Endothelial cell of umbilical vein (primary cell): ENCODE data around the gene PPFIA3. TPM values are rescaled to one million over a fixed set of nuclear protein-coding genes. Genes with fewer than 3 reads are reported as not detected.

Experiments used
- BruUV-seq: library from RNA; stranded (reverse); fragments of 400-500 nt; replicated peaks from 2 replicates; lab custom pipeline; 2021; lab: Mats Ljungman, UMichigan
- CTCF ChIA-PET: fragments of 300-600, 350-600 bp; sonication (Branson Sonifier 250); formaldehyde crosslinking; loops from one replicate; lab custom pipeline; 2021; ENCODE audit warnings: antibody characterized with exemption, inconsistent platforms; lab: Charles Lee
- POLR2A ChIA-PET: fragments of 300-600, 350-600 bp; sonication (Branson Sonifier 250); formaldehyde crosslinking; loops from one replicate; lab custom pipeline; 2021; ENCODE audit warnings: antibody characterized with exemption, inconsistent platforms; lab: Charles Lee
- DNase-seq: peaks from one replicate; pipeline ENCODE4 v3.0.0-alpha.2; 2011; ENCODE audit warnings: low read depth, low spot score
- FAIRE-seq: peaks from 2 replicates; lab custom pipeline; 2011; peaks lifted over from hg19 to GRCh38; lab: Jason Lieb, UNC
- H2AFZ ChIP-seq: 2 replicates; pipeline ENCODE4 v1.6.0; 2012; ENCODE audit warnings: low read depth, low read length, control low read depth, inconsistent platforms
- H3K27ac ChIP-seq: 2 replicates; pipeline ENCODE4 v1.5.1; 2011; ENCODE audit warnings: low read depth, mild to moderate bottlenecking, control low read depth, low read length, moderate library complexity; ENCODE audit not compliant: insufficient read depth
- H3K27me3 ChIP-seq, 2 experiments: 2 replicates each; pipeline versions ENCODE4 v1.6.0 to v1.6.1; 2011; ENCODE audit warnings: low read length in 2 of 2, mixed read lengths in 1 of 2; ENCODE audit not compliant: control insufficient read depth in 2 of 2, insufficient read depth in 2 of 2
- H3K36me3 ChIP-seq, 2 experiments: 2 replicates in 1 of 2; 3 replicates in 1 of 2; pipeline ENCODE4 v1.5.1; 2011; ENCODE audit warnings: low read length in 2 of 2, mild to moderate bottlenecking in 1 of 2, moderate library complexity in 1 of 2; ENCODE audit not compliant: control insufficient read depth in 2 of 2, insufficient read depth in 2 of 2; ENCODE audit errors: extremely low read depth in 1 of 2
- H3K4me1 ChIP-seq: 3 replicates; pipeline ENCODE4 v1.5.1; 2011; ENCODE audit warnings: mild to moderate bottlenecking, low read length; ENCODE audit not compliant: control insufficient read depth, insufficient read depth; ENCODE audit errors: extremely low read depth
- H3K4me2 ChIP-seq: 2 replicates; pipeline ENCODE4 v1.6.1; 2011; ENCODE audit warnings: low read length, control low read depth, mixed read lengths; ENCODE audit not compliant: insufficient read depth
- H3K4me3 ChIP-seq, 3 experiments: fragments of 200-600 bp in 1 of 3; sonication (generic), shearing (Covaris generic) in 1 of 3; replicated peaks in 1 of 3; 2 replicates each; pipeline ENCODE4 v1.5.1; 2011 to 2016; ENCODE audit warnings: control low read depth in 3 of 3, low read length in 3 of 3, mild to moderate bottlenecking in 2 of 3, inconsistent platforms in 1 of 3, low read depth in 1 of 3, moderate library complexity in 1 of 3; ENCODE audit not compliant: insufficient read depth in 1 of 3
- H3K79me2 ChIP-seq: 2 replicates; pipeline ENCODE4 v1.6.0; 2012; ENCODE audit warnings: low read length, inconsistent platforms; ENCODE audit not compliant: control insufficient read depth, insufficient read depth
- H3K9ac ChIP-seq: replicated peaks from 2 replicates; pipeline ENCODE3; 2011; ENCODE audit warnings: low read length, control low read depth; ENCODE audit not compliant: insufficient read depth; ENCODE audit errors: extremely low read depth
- H3K9me1 ChIP-seq: replicated peaks from 3 replicates; pipeline ENCODE4 v1.6.0; 2011; ENCODE audit warnings: mild to moderate bottlenecking, low read length; ENCODE audit not compliant: control insufficient read depth, insufficient read depth; ENCODE audit errors: extremely low read depth
- H3K9me3 ChIP-seq: replicated peaks from 2 replicates; pipeline ENCODE4 v1.5.1; 2012; ENCODE audit warnings: low read length, inconsistent platforms; ENCODE audit not compliant: control insufficient read depth, insufficient read depth
- H4K20me1 ChIP-seq: replicated peaks from 2 replicates; pipeline ENCODE3; 2011; ENCODE audit warnings: mild to moderate bottlenecking, low read length; ENCODE audit not compliant: control insufficient read depth, insufficient read depth; ENCODE audit errors: extremely low read depth
- EZH2 ChIP-seq: IDR thresholded peaks from 2 replicates; pipeline ENCODE4 v1.6.1; 2012; ENCODE audit warnings: borderline replicate concordance, low read depth, mild to moderate bottlenecking, moderate library complexity, low read length, inconsistent platforms; ENCODE audit not compliant: severe bottlenecking
- FOS ChIP-seq: IDR thresholded peaks from 2 replicates; pipeline ENCODE4 v1.6.1; 2011; ENCODE audit warnings: mild to moderate bottlenecking, low read length, moderate library complexity, borderline replicate concordance; ENCODE audit not compliant: insufficient read depth
- GATA2 ChIP-seq: IDR thresholded peaks from 2 replicates; pipeline ENCODE4 v1.7.0; 2011; ENCODE audit warnings: low read depth, mild to moderate bottlenecking, moderate library complexity, mixed read lengths, low read length; ENCODE audit not compliant: insufficient read length, insufficient read depth
- JUN ChIP-seq: IDR thresholded peaks from 2 replicates; pipeline ENCODE4 v1.6.1; 2011; ENCODE audit warnings: borderline replicate concordance, low read depth; ENCODE audit not compliant: insufficient read length, insufficient read depth
- MYC ChIP-seq: IDR thresholded peaks from one replicate; pipeline ENCODE4 v1.6.1; 2011; ENCODE audit warnings: mild to moderate bottlenecking, low read depth, low read length
- POLR2A ChIP-seq: IDR thresholded peaks from 2 replicates; pipeline ENCODE4 v1.6.1; 2012; ENCODE audit warnings: low read depth, mild to moderate bottlenecking, control low read depth, low read length
- POLR2AphosphoS5 ChIP-seq: IDR thresholded peaks from 2 replicates; pipeline ENCODE4 v1.6.1; 2012; ENCODE audit warnings: low read depth, mild to moderate bottlenecking, control low read depth, low read length, moderate library complexity; ENCODE audit not compliant: insufficient read depth
- dilution Hi-C: fragments of 300-500 bp; cut with MboI; formaldehyde crosslinking; loops from one replicate; pipeline ENCODE4 v1.15.0; 2019; ENCODE audit warnings: low sequenced_read_pairs; ENCODE audit not compliant: extremely low pct_ligation_motif_present
- intact Hi-C: fragments of 100-400 bp; cut with micrococcal nuclease; formaldehyde crosslinking; loops from one replicate; pipeline ENCODE4 v1.10.0; 2022
- polyA plus RNA-seq, 4 experiments: library from polyadenylated mRNA; depleted of rRNA in 3 of 4; stranded (reverse) in 3 of 4; unstranded in 1 of 4; fragments of >200 nt; gene quantifications; 2 replicates each; pipeline versions ENCODE4 v1.2.1 to v1.2.3, GENCODE V29; 2011 to 2012; ENCODE audit warnings: missing spikeins in 1 of 4
- total RNA-seq: library from RNA; stranded (reverse); gene quantifications from 2 replicates; pipeline ENCODE4 v1.2.3, GENCODE V29; 2021
- TF ChIP-seq, protein P1 (sequence below): IDR thresholded peaks from 2 replicates; pipeline ENCODE4 v1.6.1; 2011; ENCODE audit not compliant: insufficient read depth, insufficient read length
- TF ChIP-seq, protein P2 (sequence below), 2 donors: IDR thresholded peaks; 1 replicate in 1 of 2; 2 replicates in 1 of 2; pipeline ENCODE4 v1.5.1; 2011; ENCODE audit warnings: low read length in 2 of 2, mild to moderate bottlenecking in 2 of 2, moderate library complexity in 2 of 2, control low read depth in 1 of 2, inconsistent platforms in 1 of 2, low read depth in 1 of 2; ENCODE audit not compliant: insufficient read depth in 1 of 2; ENCODE audit errors: extremely low read depth in 1 of 2

Gene PPFIA3
- total and polyA plus RNA-seq, 2 donors (not counting 3 experiments of a cell fraction or from before 2014, with no cell fraction given): 1.3 to 2.0 TPM

DNA sequence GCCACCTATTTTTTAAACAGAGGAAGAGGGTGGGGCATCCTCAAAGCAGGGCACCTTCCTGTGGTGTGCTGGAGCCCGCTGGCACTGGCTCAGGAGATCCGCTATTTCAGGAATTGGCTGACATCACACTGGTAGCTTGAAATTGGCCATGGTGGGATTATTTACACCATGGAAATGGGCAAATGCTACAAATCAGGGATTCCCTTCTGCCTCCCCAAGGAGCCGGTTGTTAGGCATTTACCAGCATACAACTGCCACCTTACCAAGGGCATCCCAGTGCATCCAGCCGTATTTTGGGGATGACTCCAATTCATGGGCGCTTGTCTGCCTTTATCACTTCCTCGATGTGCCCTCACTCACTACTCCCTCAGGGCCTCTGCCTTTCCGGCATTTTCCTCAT lies 21.6 kb downstream of the PPFIA3 start:
- intact Hi-C loops: no loop called here
- H3K9ac ChIP-seq: no peak overlapping the region
- no peaks in the 10 kb centered on the region for H3K27me3 ChIP-seq
- dilution Hi-C loops: no loop called here
- H3K79me2 ChIP-seq: no peaks in the 10 kb centered on the region
- no peak overlapping the region for H3K27ac ChIP-seq
- no peak overlapping the region for H3K4me3 ChIP-seq
- H3K36me3 ChIP-seq: no peaks in the 10 kb centered on the region
- H3K4me1 ChIP-seq: peaks cover 4% of the 10 kb centered on the region
- ChIA-PET CTCF (interaction anchor here (1.0 to 1.3 kb wide), 3 partner anchors 8 to 58 kb away, joined by 3 to 4 read pairs (median 4); no protein-coding TSS in a partner anchor), POLR2A (no interaction called here)
- H3K9me3 ChIP-seq: no peaks in the 10 kb centered on the region
- no peaks in the 10 kb centered on the region for H4K20me1 ChIP-seq
- no peak for DNase-seq
- H2AFZ ChIP-seq: no peak overlapping the region
- no peak for FAIRE-seq
- no TSS peak for BruUV-seq
- TF ChIP-seq JUN (no peak), EZH2 (no peak), FOS (no peak), MYC (no peak), POLR2AphosphoS5 (no peak), GATA2 (no peak), POLR2A (no peak)
- TF ChIP-seq, protein P1, sequence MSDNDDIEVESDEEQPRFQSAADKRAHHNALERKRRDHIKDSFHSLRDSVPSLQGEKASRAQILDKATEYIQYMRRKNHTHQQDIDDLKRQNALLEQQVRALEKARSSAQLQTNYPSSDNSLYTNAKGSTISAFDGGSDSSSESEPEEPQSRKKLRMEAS: no peak
- TF ChIP-seq, protein P2, sequence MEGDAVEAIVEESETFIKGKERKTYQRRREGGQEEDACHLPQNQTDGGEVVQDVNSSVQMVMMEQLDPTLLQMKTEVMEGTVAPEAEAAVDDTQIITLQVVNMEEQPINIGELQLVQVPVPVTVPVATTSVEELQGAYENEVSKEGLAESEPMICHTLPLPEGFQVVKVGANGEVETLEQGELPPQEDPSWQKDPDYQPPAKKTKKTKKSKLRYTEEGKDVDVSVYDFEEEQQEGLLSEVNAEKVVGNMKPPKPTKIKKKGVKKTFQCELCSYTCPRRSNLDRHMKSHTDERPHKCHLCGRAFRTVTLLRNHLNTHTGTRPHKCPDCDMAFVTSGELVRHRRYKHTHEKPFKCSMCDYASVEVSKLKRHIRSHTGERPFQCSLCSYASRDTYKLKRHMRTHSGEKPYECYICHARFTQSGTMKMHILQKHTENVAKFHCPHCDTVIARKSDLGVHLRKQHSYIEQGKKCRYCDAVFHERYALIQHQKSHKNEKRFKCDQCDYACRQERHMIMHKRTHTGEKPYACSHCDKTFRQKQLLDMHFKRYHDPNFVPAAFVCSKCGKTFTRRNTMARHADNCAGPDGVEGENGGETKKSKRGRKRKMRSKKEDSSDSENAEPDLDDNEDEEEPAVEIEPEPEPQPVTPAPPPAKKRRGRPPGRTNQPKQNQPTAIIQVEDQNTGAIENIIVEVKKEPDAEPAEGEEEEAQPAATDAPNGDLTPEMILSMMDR (IDR thresholded peaks at IDR 0.05; ENCODE audit: extremely low read depth in 1 of 2, insufficient read depth in 1 of 2, low read depth in 1 of 2, low read length in 2 of 2): no peak
- no peak overlapping the region for H3K4me2 ChIP-seq
- H3K9me1 ChIP-seq: no peaks in the 10 kb centered on the region
